Suppressor macrophage (primary cell): ENCODE measurements around the gene EMILIN2.

Source experiments
- DNase-seq, 4 experiments: peaks; one replicate each; pipeline ENCODE4 v3.0.0-alpha.2; 2020 to 2022

EMILIN2 gene

DNA sequence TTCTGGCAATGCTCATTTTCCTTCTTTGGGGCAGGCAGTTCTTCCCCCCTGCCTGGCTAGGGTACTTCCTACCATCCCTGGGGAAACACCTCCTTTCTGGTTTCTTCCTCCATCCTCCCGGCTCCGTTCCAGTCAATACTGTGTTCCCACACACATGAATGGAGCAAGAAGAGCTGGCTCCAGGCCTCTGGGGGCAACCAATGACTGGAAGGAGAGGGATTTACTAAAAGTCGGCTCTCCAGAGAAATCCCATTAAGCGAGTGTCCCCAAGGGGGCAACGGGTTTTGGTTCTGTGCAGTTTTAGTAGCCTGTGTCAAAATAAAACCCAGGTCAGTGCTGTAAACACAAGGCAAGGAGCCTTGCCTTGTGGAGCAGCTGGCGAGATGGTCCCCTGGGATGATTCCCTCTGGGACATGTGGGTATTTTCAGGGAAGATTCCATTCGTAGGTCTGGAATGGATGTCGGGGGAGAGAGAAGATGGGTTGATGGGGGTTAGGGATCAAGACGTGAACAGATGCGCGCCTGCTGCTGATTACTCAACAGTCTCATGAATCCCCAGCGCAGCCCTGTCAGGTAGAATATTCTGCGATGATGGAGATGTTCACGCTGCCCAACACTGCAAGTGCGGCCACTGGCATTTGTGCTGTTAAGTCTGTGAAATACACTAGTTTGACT, 32.0 kb downstream of the EMILIN2 start:
- peak in 1 of 4 experiments; percentile 4 for DNase-seq

DNA sequence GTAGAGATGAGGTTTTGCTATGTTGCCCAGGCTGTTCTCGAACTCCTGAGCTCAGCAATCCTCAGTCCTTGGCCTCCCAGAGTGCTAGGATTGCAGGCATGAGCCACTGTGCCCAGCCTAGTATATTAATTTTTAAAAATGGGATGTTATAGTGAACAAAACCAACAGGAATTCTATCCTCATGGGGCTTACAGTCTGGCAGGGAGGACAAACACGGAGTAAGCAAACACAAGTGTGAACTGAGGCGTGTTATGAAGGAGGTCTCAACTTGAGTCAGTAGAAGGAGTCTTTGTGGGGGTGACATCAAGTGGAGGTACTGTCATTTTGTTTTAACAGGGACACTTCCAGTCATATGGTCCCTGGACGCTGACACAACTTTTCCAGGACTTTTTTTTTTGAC, 33.1 kb downstream of the EMILIN2 start:
- no peak for DNase-seq

DNA sequence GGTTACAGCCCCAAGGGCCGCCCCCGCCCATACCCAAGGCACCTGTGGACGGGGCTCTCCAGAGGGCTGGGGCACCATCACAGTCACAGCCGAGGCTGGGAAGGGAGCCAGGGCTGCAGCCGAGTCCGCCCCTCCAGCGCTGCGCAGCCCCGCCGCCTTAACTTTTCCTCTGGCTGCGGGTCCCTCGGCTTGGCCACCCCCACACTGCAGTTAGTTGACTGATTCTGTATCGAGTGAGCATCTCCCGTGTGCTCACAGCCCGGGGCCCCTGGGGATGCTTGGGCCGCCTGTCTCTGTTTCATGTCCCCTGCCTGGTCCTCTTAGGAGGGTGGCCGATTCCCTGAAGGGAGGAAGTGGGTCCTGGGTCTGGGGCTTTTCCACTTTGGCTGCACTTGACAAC, 33.7 kb downstream of the EMILIN2 start:
- peak in 1 of 4 experiments; percentile 2 for DNase-seq

DNA sequence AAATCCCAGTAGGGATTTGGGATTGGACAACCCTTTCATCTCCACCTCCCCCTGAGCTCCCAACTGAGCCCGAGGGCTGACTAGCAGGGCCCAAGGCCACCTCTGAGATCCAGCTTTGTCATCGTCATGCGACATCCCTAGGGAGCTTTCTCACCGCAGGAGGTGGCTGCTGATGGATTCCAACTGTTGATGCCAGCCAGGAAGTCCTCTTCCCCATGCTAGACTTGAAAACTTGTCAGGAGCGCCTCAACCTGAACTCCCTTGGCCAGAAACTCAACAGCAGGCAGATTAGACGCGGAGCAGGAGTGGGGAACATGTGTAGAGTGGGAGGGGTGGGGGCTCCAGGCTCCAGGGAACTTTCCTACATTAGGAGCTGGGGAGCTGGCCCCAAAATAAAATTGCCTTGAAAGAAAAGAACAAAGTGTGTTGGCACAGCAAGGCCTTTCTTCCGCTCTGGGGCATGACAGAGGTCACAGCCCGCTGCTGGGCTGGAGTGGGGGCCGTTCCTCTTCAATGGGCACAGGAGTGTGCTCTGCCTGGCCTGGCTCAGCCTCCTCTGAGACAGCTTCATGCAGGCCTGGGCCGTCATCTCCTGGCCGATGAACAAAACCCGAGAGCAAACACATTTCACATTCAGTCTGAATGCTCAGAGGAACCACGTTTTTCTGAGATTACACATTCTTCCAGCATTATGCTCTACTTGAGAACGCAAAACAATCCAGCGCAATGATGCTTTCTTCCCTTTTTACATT, 34.5 kb downstream of the EMILIN2 start:
- peak in 1 of 4 experiments; percentile 3 for DNase-seq

DNA sequence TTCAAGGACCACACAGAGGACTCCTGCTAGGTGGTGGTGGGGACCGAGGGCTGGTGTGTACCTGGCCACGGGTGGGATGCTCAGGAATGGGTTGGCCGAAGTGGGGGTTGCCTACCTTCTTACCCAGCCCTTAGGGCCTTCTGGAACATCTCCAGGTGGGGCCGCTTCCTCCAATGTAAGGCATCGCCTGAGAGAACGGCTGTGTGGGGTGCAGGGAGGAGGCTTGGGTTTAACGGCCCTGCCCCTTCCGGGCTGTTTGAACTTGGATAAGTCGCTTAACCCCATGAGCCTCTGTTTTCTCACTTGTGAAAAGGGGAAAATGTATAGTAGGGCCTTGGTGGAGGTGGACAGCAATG, 35.0 kb downstream of the EMILIN2 start:
- DNase-seq: no peak

DNA sequence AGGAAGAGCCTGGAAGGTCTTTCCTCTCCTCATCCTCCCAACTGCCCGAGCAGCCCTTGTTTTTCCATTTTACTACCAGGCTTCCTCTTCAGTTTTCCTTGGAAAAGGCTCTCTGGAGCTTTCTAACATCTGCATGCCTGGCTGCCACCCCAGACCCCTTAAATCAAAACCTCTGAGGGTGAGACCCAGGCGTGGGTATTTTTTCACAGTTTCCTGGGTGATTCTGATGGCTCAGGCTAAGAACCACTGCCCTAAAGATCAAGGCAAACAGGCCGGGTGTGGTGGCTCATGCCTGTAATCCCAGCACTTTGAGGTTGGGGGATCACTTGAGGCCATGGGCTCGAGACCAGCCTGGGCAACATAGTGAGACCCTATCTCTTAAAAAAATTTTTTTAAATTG, 35.4 kb downstream of the EMILIN2 start:
- DNase-seq: no peak

DNA sequence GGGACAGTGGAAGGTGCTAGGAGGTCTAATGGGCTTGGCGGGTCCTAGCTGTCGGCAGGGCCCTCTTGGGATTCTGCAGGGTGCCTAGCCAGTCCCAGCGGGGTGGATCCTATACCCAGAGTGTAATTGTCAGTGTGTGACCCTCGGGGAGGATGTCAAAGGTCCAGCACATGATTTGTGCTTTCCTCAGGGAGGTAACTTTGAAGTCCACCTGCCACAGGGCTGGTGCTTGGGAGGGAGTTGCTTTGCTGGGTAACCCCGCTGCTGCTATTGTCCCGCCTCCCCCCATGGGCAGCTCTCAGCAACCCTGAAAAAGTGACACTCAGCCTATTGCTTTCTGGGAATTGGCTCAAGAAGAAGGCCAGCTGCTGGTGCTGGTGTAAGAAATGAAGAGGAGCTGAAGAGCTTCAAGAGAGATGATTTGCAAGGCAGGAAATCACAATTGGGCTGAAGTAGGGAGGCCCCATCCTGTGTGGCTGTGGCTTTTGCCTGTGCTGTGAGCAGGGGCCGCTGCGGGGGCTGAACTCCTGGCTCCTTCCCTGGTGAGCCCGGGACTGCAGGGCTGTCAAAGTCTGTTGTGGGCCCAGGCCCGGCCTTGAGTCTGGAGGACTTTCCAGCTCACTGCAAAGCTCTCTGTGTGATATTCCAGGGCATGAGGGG, 36.4 kb downstream of the EMILIN2 start:
- DNase-seq: peak in 1 of 4 experiments; percentile 13

DNA sequence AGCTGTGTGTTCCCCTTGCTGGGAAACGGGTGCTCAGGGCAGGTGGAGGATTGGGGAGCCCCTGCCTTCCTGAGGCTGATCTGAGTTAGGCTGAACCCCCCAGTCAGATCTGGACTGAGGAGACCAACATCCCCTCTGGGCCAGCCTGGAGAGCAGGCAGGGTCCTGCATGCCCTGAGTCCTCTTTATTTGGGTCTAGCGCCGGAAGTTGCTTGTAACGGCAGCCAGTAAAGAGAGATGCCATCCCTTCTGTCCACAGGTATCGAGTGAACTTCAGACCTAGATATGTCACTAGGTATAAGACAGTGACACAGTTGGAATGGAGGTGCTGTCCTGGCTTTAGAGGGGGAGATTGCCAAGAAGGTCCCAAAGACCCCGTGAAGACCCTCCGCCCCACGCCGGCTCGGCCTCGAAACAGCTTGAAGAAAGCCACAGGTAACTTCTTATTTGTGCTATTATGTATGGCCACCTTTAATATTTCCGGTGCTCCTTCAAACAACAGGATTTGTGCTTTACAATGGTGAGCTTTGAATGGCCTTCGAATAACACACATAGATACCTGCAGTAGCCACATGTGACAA, 38.0 kb downstream of the EMILIN2 start:
- DNase-seq: no peak

DNA sequence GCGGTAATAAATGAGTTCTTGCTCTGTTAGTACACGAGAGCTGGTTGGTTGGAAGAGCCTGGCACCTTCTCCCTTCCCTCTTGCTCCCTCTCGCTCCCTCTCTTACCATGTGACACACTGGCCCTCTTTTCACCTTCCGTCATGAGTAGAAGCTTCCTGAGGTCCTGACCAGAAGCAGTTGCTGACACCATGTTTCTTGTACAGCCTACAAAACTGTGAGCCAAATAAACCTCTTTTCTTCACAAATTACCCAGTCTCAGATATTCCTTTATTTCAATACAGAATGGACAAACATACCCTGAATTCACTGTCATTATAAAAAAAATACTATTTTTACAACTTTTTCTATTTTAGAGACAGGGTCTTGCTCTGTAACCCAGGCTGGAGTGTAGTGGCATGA, 40.7 kb downstream of the EMILIN2 start:
- no peak for DNase-seq

DNA sequence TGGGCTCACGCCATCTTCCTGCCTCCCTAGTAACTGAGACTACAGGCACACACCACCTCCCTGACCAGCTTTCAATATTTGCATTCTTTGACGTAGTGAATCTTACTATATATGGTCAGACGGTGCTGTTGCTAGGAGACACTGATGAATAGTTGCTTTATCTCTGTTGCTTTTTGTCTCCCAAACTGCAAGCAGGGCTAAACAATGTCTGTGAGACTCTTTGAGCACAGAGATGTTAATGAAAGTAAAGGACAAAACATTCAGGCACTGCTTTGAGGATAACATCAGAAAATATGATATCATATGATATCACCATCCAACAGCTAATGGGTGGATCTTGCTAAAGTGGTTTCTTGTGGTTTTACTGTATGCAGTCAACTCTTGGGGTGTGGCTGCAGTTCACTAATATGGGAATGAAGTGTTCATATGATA, 43.0 kb downstream of the EMILIN2 start:
- no peak for DNase-seq

DNA sequence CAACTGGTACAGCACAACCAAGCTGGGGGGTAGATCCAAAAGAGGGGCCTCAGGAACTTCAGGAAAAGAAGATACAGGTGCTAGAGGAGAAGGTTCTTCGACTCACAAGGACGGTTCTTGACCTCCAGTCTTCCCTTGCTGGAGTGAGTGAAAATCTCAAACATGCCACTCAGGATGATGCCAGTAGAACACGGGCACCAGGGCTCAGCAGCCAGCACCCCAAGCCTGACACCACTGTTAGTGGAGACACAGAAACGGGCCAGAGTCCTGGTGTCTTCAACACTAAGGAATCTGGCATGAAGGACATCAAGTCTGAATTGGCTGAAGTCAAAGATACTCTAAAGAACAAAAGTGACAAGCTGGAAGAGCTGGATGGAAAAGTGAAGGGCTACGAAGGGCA, 43.8 kb downstream of the EMILIN2 start:
- no peak for DNase-seq

DNA sequence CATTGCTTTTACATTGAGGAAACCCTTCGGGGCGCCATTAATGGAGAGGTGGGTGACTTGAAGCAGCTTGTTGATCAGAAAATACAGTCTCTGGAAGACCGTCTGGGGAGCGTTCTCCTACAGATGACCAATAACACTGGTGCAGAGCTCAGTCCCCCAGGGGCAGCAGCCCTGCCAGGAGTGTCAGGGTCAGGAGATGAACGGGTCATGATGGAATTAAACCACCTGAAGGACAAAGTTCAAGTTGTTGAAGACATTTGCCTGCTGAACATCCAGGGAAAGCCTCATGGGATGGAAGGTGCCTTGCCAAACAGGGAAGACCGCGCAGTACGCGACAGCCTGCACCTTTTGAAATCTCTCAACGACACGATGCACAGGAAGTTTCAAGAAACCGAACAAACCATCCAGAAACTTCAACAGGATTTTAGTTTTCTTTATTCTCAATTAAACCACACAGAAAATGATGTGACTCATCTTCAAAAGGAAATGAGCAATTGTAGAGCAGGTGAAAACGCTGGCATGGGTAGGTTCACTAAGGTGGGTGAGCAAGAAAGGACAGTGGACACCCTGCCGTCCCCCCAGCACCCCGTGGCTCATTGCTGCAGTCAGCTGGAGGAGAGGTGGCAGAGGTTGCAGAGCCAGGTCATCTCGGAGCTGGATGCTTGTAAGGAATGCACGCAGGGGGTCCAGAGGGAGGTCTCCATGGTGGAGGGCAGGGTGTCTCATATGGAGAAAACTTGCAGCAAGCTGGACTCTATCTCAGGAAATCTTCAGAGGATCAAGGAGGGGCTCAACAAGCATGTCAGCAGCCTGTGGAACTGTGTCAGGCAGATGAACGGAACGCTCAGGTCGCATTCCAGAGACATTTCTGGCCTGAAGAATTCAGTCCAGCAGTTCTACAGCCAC, 45.0 kb downstream of the EMILIN2 start:
- no peak for DNase-seq

DNA sequence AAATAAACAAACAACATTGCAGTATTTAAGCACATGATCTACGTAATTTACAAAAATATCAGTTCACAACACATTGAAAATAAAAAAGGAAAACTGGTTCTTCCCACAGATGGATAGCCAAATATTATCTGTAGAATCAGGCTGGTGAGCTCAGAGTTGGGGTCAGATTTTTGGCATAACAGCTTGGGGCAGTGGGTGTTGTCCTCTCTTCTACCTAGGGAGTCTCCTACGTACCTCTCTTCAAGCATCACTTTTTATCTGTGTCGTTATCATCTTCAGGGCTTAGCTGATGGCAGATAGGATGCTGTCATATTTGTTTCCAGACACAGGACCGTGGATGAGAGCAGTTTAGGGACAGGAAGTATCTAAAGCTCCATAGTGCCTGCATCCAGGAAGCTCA, 46.2 kb downstream of the EMILIN2 start:
- no peak for DNase-seq

DNA sequence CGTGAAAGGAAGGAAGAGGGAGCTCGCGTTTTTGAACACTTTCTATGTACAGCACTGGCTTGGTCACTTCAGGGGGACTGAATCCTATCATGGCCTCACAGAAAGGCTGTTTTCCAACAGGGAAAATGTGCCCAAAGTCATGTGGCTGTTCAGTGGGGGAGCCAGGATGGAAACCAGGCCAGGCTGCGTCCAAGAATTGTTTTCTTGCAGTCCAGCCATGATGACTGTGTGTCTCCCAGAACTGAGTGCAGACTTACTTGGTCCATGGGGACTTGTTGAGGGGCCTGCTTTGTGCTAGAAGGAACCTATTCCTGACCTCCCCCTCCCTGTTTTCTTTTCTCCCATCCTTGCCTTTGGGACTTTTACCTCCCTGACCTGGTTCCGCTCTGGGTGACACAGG, 46.9 kb downstream of the EMILIN2 start:
- no peak for DNase-seq

DNA sequence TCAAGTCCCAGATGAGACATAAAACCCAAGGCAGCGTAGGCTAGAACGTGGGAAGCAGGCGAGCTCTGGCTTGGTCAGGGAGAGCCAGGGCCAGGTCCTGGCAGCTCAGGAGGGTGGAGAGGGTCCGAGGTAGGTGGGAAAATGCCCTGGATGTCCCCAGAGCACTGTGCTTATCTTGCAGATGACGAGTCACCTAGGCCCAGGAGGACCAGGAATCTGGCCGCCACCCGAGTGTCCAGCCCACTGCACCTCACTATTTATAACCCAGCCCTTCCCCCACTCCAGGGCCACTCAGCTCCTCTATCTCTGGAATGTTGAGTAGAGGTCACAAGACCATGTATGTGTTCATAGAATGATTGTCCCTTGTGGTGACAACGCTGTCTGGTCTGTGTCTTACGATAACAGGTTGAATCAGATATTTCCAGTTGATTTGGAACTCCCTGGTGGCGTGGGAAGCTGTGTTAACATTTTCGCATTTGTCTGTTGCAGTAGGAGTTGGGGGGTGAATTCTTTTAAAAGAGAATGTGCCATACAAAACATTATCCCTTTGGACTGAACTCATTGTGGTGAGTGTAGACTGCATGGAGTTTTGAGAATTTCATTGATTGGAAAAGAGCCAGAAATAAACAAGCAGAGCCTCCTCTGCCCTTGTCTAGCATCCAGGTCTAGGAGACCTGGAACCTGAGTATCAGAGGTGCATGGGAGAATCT, 47.5 kb downstream of the EMILIN2 start:
- no peak for DNase-seq

DNA sequence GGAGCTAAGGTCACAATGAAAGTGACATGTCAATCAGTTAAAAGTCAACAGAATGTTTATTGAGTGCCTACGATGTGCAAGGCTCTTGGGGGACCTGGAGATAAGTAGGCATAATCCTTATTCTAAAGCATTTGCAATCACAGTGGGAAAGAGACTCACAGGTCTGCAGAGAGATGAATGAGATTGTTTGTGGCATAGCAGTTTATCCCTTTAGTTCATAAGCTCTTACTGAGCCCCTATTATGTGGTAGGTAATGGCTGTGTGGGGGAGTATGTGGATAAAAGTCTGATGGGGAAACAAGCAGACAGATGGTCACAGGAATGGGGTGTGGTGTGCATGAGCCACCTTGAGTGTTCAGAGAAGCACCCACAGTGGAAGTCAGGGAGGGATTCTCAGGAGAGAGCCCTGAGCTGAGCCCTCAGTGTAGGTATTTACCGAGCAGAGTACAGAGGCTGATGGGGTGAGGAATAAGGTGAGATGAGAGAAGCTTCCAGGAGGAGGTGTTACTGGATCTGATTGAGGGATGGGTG, 48.1 kb downstream of the EMILIN2 start:
- no peak for DNase-seq

DNA sequence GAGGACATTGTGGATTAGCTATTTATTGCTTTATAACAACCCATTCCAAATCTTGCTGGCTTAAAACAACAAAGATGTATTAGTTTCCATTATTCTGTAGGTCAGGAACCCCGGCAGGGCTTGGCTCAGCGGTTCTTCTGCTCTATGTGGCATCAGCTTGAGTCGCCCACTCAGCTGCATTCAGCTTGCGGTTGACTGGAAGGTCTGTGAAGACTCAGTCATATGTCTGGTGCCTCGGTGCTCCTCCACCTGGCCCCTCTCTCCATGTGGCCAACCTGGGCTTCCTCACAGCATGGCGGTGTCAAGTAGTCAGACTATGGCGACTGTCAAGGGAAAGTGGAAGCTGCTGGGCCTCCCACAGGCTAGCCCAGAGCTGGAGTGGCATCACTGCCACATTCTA, 48.6 kb downstream of the EMILIN2 start:
- no peak for DNase-seq

DNA sequence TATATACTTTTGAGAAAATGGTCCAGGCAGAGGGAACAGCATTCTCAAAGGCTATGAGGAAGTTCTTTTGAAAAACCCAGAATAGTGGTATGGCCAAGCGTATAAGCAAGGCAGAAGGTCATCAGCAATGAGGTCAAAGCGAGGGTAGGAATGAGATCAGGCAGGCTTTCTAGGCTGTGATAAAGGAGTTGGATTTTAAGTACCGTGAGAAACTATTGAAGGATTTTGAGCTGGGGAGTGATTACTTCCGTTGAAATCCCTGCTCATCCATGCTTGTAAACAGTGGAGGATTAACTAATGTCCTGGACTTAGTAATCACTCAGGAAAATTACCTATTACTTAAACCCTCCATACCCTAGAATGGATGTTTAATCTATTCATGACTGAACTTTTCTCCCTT, 50.2 kb downstream of the EMILIN2 start:
- peak in 2 of 4 experiments; percentile 38 to 51 for DNase-seq

DNA sequence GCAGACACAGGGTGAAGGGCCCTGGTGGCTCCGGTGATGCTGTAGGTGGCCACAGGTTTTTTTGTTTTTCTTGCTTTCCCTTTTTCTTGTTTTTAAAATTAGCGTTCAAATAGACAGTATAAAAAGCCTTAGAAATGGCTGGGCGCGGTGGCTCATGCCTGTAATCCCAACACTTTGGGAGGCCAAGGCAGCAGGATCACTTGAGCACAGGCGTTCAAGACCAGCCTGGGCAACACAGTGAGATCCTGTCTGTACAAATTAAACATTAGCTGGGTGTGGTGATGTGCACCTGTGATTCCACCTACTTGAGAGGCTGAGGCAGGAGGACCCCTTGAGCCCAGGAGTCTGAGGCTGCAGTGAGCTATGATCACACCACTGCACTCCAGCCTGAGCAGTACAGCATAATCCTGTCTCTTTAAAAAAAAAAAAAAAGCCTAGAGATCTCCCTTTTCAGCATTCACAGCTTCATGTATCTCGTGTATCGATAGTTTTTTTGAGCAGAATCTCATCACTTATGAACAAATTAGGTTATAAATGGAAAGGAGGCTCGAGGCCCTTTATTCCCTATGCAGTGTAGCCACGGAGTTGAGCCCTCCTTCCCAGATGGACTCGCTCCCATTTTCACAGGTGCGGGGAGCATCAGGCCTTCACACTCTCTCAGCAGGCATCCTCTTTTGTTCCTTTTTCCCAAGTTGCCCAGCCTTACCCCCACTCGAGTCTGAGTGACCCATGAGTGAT, 50.8 kb downstream of the EMILIN2 start:
- no peak for DNase-seq

DNA sequence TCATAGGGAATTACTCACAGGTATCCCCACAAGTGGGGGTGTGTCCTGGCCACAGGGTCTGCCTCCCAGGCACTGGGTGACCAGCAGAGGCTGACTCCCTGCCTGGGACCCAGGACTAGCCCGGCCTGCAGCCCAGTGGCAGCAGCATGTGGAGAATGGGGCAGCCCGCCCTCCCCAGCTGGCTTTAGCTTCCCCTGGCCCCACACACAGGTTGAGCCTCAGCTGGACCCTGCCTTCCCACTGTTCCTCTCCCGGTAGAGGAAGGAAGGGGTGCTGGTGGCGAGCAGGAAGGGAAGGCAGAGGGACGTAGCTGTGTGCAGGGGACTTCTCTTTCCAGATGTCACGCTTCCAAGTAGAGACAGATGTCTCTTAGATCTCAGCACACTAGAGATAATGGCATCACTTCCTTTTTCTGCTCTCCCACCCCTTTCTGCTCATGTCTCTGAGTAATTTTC, 51.4 kb downstream of the EMILIN2 start:
- peak; percentile 84 to 94 (median 88) for DNase-seq
